ENCODE measurements around the gene RBM10.

Gene RBM10

GRCh38 chrX:47218280-47218919 lies 73.4 kb downstream of the RBM10 start, which contains the start of gene CDK16:
TSS of gene CDK16 (plus strand) at chrX:47218681. CDS start at chrX:47223558, 4,877 bp downstream.
- peak in 49 of 51 donors; percentile 20 to 91 (median 66) for DNase-seq

- peak in 24 of 51 donors; percentile 0 to 45 (median 11) for DNase-seq
These were observed 74.1 kb downstream of the RBM10 start for GRCh38 chrX:47218920-47219815.

GRCh38 chrX:47221756-47222155 lies 76.7 kb downstream of the RBM10 start:
- no peak for DNase-seq

GRCh38 chrX:47222751-47223350 lies 77.8 kb downstream of the RBM10 start:
- no peak for DNase-seq

GRCh38 chrX:47223476-47224250 lies 78.6 kb downstream of the RBM10 start:
- no peak for DNase-seq

- no peak for DNase-seq
These were observed 79.4 kb downstream of the RBM10 start for GRCh38 chrX:47224266-47224895.

GRCh38 chrX:47224896-47225290 lies 79.9 kb downstream of the RBM10 start:
- DNase-seq, result no peak

GRCh38 chrX:47226071-47226470 lies 81.0 kb downstream of the RBM10 start:
- DNase-seq, result no peak

GRCh38 chrX:47226531-47227333 lies 81.7 kb downstream of the RBM10 start:
- DNase-seq, result no peak

- no peak for DNase-seq
These were observed 82.2 kb downstream of the RBM10 start for GRCh38 chrX:47227334-47227583.

- no peak for DNase-seq
These were observed 83.7 kb downstream of the RBM10 start for GRCh38 chrX:47228550-47229270.

- no peak for DNase-seq
These were observed 84.4 kb downstream of the RBM10 start for GRCh38 chrX:47229427-47229826.

GRCh38 chrX:47230136-47230868 lies 85.3 kb downstream of the RBM10 start:
- no peak for DNase-seq

- DNase-seq, result no peak
These were observed 86.1 kb downstream of the RBM10 start for GRCh38 chrX:47231167-47231566.

GRCh38 chrX:47232197-47232802 lies 87.3 kb downstream of the RBM10 start:
- no peak for DNase-seq

GRCh38 chrX:47232803-47233332 lies 87.8 kb downstream of the RBM10 start, which contains the start of gene USP11:
TSS of gene USP11 (plus strand) at chrX:47233009. CDS start at chrX:47233044, 35 bp downstream.
- peak in 38 of 51 donors; percentile 2 to 71 (median 32) for DNase-seq

GRCh38 chrX:47233333-47234113 lies 88.5 kb downstream of the RBM10 start:
- DNase-seq, result peak; percentile 15 to 99 (median 87)

Data from hypothalamus (tissue), 51 donors.